TTC549 (cell line): ENCODE results near the gene CDC42EP2.

Experiments used
- FAIRE-seq: peaks from 2 replicates; lab custom pipeline; 2012; peaks lifted over from hg19 to GRCh38; lab: Jason Lieb, UNC

CDC42EP2 gene

GRCh38 chr11:65298131-65298535, 16.5 kb upstream of the CDC42EP2 start:
- FAIRE-seq: no peak

GRCh38 chr11:65298655-65299179, 15.9 kb upstream of the CDC42EP2 start:
- FAIRE-seq: no peak

- FAIRE-seq: no peak
Observed at GRCh38 chr11:65300621-65301275, 13.9 kb upstream of the CDC42EP2 start.

- FAIRE-seq: no peak
Observed at GRCh38 chr11:65301491-65302329, 13.0 kb upstream of the CDC42EP2 start.

GRCh38 chr11:65303555-65303954, 11.1 kb upstream of the CDC42EP2 start:
- FAIRE-seq: no peak

- FAIRE-seq: no peak
Observed at GRCh38 chr11:65304110-65304509, 10.6 kb upstream of the CDC42EP2 start.

GRCh38 chr11:65304613-65305012, 10.1 kb upstream of the CDC42EP2 start:
- FAIRE-seq: no peak

GRCh38 chr11:65305501-65306268, 9.0 kb upstream of the CDC42EP2 start:
- FAIRE-seq: no peak

- FAIRE-seq: no peak
Observed at GRCh38 chr11:65307298-65308229, 7.1 kb upstream of the CDC42EP2 start.

GRCh38 chr11:65308281-65308891, 6.3 kb upstream of the CDC42EP2 start:
- no peak for FAIRE-seq

GRCh38 chr11:65309006-65309405, 5.7 kb upstream of the CDC42EP2 start:
- no peak for FAIRE-seq

GRCh38 chr11:65310215-65310614, 4.5 kb upstream of the CDC42EP2 start:
- no peak for FAIRE-seq

- FAIRE-seq: no peak
Observed at GRCh38 chr11:65310736-65311135, 3.9 kb upstream of the CDC42EP2 start.

- FAIRE-seq: no peak
Observed at GRCh38 chr11:65311170-65311678, 3.4 kb upstream of the CDC42EP2 start.

- FAIRE-seq: no peak
Observed at GRCh38 chr11:65315204-65315865, 669 bp downstream of the CDC42EP2 start.

- FAIRE-seq: no peak
Observed at GRCh38 chr11:65315866-65316226, 1.2 kb downstream of the CDC42EP2 start.

- no peak for FAIRE-seq
Observed at GRCh38 chr11:65316227-65317024, 1.8 kb downstream of the CDC42EP2 start.

- no peak for FAIRE-seq
Observed at GRCh38 chr11:65317025-65317786, 2.5 kb downstream of the CDC42EP2 start.
